Measurements from ENCODE around the gene APC2.
"Not testable (repeated sequence)": the region's sequence is repeated elsewhere in the genome, so short reads cannot be mapped to it uniquely, and the experiment has no call there.

APC2 gene

DNA sequence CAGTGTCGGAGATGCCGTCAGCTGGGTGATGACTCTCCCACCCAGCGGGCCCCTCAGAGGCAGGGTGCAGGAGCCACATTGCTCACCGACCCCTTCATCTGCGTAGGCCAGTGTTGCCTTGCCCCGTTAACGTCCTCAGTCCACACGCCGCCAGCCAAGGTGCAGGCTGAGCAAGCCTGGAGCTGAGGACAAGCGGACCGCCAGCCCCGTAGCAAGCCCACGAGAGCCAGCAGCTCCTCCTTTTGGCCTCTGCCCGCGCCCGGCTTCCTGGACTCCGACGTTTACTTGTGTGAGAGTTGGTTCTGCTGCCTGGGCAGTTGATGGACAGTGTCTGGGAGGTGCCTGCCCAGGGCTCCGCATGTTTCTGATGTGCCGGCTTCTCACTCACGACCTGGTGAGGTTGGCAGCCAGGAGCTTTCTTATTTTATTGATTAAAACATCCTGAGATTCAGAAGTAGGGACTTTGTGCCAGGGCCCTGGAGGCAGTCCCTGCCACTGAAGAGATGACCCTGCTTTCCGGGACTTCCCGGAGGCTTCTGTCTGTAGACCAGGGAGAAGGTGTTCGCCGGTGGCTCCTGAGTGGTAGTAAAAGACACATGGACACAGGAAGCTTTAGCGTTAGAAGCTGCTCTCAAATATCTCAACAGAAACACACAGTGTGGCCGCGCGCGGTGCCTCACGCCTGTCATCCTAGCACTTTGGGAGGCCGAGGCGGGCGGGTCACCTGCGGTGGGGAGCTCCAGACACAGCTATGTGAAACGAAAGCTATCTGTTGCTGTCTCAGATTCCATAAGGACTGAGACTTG lies 36.7 kb upstream of the APC2 start:
- no peak for DNase-seq

- no peak for DNase-seq
Measured at GRCh38 chr19:1416014-1416841, 33.7 kb upstream of the APC2 start.

DNA sequence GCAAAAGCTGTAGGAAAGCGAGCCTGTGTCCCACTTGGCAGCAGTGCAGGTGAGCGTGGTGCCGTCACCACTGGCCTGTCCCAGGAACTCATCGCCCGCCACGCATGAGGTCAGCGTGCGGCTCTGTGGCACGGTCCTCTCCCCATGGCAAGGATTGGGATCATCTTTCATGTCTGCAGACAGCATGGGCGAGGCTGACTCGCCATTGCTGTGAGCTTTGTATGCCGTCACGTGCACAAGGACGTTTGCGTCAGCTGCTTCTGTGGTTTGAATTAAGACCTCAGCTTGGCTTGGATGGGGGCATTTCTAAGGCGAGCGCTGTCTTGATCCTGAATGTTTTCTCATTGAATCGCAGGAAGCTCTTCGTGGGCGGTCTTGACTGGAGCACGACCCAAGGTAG lies 32.8 kb upstream of the APC2 start:
- no peak for DNase-seq

DNA sequence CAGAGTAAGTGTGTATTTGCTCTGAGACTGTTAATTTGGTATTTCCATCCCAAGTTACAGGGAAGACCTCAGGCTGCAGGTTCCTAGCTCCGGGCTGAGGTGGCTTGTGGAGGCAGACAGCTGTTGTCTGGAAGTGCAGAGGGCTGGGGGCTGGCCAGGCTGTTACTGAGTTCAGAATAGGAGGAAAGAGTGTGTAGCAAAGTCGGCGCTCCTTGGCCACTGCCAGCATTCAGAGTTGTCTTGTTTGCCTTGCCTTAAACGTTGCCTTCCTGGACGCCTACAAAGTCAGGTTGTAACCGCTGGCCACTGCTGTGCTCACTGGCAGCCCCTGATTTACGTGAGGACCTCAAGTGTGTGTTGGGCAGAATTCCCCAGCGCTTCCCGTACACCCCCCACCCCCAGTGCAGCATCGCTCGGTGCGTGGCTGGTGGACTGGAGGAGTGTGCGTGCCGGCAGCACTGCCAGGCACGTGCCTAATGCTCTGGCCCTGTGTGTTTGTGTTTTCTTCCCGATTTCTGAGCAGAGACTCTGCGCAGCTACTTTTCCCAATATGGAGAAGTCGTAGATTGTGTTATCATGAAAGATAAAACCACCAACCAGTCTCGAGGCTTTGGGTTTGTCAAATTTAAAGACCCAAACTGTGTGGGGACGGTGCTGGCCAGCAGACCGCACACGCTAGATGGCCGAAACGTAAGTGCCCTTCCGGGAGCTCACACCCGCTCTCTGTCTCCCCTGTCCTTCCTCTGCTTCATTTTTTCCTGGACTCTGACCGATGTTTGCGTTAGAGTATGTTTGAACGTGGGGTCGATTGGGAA lies 32.0 kb upstream of the APC2 start:
- no peak for DNase-seq

GRCh38 chr19:1418496-1418775 lies 31.5 kb upstream of the APC2 start:
- DNase-seq: no peak

GRCh38 chr19:1418951-1419738 lies 30.8 kb upstream of the APC2 start:
- no peak for DNase-seq

GRCh38 chr19:1420085-1420484 lies 29.8 kb upstream of the APC2 start:
- not testable (repeated sequence) for DNase-seq

DNA sequence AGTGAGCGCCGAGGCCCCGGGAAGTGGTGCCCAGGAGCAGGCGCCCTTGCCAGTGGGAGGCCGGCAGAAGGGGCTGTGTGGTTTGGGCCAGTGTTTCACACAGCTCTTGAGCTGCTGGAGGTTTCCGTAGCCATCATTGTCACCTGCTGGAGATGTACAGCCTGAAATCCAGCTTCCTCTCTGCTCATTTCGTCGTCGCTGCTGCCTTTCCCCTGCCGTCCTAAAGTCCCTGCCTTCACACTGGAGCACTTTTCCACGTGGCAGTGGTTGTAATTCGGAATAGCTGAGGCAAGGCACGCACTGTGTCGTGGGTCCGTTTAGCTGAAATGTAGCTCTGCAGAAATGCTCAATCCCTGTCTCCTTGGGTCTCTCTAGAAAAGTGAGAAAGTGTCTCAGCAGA lies 29.3 kb upstream of the APC2 start:
- no peak for DNase-seq

DNA sequence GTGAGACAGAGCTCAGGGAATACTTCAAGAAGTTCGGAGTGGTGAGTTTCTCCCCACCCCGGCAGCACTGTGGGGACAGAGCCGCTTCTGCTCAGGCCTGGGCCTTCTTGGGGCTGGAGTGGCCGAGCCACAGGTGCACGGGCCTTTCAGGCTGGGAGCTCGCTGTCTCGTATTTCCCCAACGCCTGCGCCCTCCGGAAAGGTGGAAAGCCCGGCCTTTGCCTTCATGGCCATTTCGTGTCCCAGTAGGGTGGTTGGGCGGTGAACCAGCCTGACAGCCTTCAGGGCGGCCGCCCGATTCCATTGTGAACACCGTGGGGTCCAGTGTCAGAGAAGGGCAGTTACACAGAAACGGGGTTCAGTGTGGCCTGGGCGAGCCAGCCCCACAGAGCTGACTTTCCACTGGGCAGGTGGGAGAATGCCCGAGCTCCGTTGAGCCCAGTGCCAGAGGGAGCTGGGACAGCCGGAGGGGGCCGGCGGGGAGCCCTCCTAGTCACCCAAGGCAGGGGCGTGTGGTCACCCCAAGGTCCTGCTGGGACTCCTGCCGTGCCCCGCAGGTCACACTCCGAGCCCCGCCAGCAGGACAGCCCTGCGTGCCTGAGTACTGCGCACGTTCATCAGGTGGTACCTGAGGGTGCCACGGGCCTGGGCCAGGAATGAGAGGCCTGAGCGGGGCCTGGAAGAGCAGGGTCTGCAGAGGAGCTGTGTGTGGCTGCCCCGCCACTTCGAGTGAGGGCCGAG lies 28.5 kb upstream of the APC2 start:
- no peak for DNase-seq

DNA sequence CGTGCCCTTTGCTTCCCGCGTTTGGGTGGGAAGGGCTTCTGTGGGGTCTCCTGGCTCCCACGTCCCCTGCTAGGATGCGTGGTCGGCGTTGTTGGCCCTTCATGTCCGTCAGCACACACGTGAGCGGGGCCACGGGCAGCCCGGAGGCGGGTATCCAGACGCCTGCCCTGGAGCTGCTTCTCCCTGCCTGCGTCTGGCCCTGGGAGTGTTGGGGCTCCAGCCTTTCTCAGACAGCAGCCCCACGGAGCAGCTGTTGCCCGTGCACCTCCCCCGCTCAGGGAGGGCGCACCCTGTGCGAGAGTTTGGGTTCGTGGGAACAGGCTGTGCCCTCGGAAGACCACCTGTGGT lies 28.0 kb upstream of the APC2 start:
- no peak for DNase-seq

- no peak for DNase-seq
Measured at GRCh38 chr19:1422360-1422759, 27.6 kb upstream of the APC2 start.

DNA sequence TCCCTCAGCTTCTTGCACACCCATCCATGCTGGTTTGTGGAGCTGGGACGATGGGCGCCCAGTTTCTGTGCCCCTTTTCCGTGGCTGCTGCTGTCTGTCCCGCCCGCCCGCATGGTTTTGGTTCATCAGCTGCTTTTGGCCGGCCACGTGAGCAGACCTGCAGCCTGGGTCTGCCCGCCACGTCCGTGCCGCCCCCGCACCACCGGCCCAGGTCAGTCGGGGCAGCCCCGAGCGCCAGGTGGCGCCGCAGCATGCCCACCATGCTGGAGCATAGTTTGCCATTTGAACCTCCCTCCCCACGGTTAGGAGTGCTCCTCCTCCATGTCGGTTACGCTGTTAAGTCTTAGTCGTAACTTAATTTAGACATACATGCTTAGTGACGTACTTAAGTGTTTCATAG lies 27.0 kb upstream of the APC2 start:
- DNase-seq: no peak

DNA sequence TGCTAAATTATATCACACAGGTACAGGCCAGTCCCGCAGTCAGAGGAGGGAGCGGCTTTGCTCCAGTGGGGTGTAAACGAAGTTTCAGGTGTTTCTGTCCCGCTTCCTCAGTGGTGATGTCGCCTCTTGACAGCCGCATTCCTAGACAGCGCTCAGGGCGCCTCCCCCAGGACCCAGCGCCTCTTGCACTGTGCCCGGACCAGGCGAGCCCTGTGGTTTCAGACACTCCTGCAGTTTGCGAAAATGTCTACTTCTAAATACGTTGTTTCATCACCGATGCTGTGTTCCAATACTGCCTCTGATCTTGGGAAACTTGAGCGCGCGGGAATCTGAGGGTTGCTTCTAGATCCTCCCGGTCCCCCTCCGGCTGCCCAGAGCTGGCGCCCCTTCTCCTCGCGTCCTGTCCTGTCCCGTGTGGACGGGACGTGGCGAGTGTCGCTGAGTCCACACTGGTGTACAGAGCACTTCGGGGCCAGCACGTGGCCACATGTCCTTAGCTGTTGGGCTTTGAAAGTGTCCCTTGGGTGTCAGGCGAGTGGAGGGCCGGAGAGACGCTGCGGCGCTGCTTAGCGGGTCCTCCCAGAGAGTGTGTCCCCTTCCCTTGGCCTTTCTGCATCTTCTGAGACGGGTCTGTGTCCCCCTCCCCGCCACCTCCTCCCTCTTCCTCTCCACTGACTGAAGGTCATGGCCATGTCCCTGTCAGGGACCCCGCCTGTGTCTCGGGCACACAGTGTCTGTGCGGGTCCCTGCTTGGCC lies 26.3 kb upstream of the APC2 start:
- no peak for DNase-seq

- no peak for DNase-seq
Measured at GRCh38 chr19:1424192-1424955, 25.5 kb upstream of the APC2 start.

DNA sequence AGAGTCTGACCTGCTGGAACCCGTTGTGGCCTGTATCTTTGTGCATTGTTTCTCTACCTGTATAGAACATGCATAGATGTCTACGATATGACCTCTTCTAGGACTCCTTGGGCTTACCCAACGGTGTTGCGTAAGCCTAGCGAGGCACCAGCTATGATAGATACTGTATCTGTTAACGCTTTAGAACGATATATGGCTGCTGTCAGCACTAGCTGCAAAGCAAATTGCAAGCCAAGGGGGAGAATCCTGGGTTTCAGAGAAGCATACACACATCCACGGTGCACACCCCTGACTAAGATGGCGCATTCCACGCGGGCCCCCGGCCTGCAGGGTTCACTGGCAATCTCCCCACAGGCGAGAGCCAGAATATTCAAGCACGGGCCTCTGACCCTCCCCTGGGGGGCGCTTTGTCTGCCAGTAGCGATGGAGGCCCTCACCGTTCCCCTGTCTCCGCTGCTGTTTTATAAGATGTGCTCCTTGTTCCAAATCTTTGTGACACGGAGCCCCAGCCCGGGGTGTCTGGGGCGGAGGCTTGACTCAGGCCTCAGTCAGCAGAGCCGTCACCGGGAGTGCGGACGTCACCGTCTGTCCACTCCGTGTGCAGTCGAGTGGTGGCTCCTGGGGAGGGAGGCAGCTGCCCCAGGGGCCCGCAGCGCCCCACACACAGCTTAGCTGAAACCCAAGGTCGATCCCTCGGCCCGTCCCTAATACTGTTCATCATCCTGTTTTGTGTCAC lies 24.7 kb upstream of the APC2 start:
- no peak for DNase-seq

DNA sequence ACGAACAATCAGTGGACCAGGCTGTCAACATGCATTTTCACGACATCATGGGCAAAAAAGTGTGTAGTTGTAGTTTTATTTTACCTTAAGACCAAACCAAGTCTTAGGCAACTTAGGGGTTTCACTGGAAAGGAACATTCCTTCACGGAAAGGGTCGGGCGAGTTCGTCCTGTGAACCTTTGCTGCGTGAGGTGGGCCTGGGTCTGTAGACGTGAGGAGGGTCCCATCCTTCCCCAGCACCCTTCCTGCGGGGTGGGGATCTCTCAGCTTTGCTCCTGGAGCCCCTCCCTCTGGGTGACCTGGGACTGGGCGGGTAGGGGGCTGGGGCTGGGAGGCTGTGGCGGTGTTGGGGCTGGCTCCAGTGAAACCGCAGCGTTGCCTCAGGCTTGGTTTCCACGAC lies 24.0 kb upstream of the APC2 start:
- no peak for DNase-seq

DNA sequence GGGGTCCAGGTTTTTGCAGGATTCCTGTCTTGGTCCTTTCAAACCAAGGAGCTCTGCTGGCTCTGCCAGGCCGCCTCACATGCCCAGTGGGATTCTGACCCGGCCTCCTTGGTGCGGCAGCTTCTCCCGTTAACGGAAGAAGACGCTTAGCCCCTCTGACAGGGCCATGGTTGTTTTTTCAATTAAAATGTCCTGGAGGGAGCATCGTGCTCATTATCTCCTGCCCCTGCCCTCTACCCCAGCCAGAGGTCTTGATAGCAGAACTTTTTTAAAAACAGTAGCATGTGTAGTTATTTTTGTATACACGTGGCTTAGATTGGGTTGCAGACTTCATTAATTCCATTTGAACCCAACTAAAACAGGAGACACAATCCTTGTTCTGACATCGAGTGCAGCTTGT lies 23.2 kb upstream of the APC2 start:
- no peak for DNase-seq

DNA sequence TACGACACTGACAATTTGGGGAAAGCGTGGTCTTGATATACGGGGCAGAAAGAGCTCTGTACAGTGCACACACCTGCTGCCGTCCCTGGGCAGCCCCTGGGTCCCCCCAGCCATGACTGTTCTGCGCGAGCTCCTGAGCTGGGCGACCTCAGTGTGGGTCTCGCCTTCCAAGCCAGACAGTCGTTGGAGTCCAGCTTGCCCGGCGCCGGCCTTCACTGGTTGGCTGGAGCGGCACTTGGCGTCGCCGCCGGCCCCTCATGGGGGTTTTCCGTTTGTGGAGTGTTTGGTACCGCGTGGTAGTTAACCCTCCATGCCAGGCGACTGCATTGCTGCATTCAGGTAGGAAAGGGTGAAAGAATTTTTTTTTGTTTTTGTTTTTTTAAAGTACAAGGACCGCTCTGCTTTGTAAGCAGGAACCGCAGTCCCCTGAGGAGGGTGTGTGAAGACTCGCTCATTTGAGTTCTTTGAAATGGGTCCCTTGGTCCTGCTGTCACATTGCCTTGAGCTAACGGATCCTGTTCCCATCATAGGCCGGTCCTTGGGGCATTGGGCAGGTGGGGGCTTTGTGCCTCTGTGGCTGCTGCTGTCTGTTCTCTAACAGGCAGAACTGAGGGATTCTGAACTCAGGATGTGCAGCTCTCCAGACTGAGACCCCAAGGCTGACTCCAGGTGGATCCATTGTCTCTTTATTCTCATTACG lies 22.6 kb upstream of the APC2 start:
- DNase-seq: no peak

DNA sequence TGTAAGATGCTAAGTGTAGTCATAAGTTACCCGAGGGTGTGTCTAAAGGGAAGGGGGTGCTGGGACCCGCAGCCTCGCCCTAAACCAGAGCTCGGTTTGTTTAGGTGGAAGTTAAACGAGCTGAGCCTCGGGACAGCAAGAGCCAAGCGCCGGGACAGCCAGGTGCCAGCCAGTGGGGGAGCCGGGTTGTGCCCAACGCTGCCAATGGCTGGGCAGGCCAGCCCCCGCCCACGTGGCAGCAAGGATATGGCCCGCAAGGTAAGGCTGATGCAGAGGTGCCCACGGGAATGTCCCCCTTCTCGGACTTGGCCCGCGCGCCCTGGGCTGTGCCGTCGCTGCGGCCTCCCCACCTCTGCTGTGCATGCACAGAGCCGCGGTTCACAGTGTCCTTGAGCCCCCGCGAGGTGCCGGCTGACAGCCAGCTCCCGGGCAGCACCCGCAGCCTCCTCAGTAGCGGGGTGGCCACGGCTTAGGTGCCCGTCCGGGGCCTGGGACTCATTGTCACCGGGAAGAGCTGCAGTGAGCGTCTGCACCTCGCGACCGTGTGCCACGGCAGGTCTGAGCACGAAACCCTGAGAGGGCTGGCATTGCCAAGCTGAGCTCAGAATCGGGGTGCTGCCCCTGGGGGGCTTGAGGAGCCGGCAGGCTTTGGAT lies 21.1 kb upstream of the APC2 start:
- DNase-seq: no peak
